ENCODE data around the gene SERP1. TPM values are rescaled to one million over a fixed set of nuclear protein-coding genes. Genes with fewer than 3 reads are reported as not detected.

SERP1 gene
- 178 TPM for polyA plus RNA-seq (2013, experiment 1 of 2; ENCODE audit: insufficient read length)
- polyA plus RNA-seq (2013, experiment 2 of 2; ENCODE audit: insufficient read length): 192 TPM

- peak; percentile 100 for DNase-seq
These were observed at the start of gene SERP1, which contains the start of gene EIF2A for GRCh38 chr3:150546226-150547044. Gene SERP1 (minus strand): TSS chr3:150546496. CDS start chr3:150546135, 361 bp downstream. Gene EIF2A (plus strand): TSS chr3:150546787. CDS start chr3:150546803, 16 bp downstream.

DNA sequence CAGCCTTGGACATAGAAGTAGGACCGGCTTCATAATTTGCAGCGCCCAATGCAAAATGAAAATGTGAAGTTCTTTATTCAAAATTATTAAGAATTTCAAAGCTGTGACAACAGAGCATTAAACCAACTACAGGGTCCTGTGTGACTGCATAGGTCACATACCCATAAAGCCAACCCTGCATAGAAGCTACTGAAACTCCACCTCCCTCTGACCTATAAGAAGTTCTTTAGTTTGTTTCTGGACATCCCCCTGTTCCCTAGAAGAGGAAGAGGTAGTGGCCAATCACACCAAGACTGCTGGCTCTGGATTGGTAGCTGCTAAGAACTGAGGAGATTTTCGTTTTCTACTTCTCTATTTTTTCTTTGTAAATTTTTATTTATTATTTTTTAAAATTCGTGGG is 47.9 kb upstream of the SERP1 start:
- DNase-seq: no peak

- DNase-seq: no peak
These were observed 43.5 kb upstream of the SERP1 start for GRCh38 chr3:150589759-150590158.

DNA sequence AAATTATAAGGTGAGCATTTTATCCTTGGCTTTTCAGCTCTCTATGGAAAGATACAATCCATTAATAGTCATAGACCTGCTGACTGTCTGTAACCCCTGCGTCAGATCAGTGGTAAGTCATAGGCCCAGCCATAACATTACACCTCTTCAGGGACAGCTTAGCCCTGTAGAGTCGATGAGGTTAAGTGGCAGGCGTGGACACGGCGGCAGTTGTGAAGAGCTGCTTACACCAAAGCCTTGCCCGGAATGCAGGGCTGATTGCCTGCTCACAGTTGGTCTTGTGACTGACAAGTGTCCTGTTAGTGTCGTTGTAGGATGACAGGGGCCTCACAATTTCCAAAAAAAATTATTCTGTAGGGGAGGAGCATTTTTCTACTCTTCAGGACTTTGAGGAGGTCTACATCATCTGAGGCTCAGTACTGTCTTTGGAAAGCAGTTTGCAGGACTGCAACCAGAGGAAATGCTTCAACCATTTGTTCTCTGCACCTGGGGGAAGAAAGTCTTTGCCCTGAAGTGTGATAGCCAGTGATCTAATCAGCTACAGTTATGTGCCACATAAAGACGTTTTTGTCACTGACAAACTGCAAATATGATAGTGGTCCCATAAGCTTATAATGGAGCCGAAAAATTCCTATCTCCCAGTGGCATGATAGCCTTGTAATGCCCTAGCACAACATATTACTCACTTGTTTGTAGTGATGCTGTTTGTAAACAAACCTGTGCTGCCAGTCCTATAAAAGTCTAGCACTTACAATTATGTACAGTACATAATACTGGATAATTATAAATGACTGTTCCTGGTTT is 41.9 kb upstream of the SERP1 start:
- DNase-seq: no peak

GRCh38 chr3:150583028-150583427 is 36.7 kb upstream of the SERP1 start:
- DNase-seq: no peak

GRCh38 chr3:150582620-150583019 is 36.3 kb upstream of the SERP1 start:
- DNase-seq: no peak

GRCh38 chr3:150581174-150581573 is 34.9 kb upstream of the SERP1 start:
- no peak for DNase-seq

DNA sequence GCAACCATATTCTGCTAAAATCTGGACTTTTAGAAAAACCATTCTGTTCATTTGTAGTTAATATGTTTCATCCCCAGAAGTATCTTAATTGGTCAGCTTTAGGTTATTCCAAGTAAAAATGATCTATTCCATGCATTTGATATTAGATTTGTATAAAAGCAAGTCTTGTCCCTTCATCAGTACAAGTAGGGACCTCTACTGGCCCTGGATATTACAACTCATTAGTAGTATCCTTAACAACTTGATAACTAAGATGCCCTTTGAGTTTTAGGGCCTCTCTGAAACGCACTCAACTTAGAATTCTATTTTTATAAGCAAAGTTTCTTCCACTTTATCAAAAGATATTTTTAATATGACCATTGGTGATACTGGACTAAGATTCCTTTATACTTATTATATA is 31.6 kb upstream of the SERP1 start:
- DNase-seq: no peak

DNA sequence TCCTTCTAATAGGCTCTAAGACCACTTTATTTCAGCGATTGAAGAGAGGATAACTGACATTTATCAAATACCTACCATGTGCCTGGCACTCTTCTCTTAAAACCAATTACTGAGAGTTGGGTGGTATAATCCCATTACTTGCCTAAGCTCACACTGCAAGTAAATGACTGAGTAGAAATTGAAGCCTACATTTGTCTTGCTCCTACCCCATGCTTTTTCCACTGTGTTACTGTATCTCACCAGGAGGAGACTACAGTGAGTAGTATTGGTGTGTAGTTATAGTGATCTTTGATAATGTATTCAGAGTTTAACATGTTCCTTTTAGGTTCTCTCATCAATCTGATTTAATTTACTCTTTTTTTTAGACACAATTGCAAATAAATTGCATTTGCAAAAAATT is 21.0 kb upstream of the SERP1 start:
- no peak for DNase-seq

DNA sequence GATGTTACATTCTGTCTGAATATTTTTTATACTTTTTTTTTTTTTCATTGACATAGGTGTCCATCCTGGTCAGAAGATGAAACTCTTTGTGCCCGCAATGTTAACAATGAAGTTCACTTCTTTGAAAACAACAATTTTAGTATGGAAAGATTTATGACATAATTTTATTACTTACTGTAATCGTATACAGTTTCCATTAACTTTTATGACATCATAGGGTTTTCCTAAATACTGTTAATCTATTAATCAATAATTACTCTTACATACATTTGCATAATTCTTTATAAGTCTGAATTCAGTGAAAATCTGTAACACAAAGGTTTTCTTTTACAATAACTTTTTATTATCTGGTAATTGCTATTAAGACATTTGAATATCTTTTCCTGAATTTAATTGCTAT is 17.9 kb upstream of the SERP1 start:
- DNase-seq: no peak

GRCh38 chr3:150557725-150558124 is 11.4 kb upstream of the SERP1 start:
- no peak for DNase-seq

DNA sequence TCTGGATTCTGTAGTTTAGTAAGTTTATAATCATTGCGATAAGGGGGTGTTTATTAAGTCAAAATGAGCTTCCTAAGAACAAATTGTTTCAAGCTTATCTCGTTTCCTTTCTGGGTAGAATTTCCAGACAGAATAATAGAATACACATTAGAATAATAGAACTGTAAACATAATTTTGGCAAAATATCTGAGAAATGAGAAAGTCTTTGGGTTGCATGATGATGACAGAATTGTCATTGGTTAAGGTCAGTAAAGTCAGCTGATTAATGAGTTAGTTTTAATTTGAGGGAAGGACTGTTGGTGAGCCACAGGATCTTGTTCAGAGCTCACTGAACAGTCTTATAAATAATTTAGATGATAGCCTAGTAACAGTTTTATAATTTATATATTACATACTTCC is 10.5 kb upstream of the SERP1 start:
- DNase-seq: no peak

GRCh38 chr3:150555859-150556436 is 9.7 kb upstream of the SERP1 start:
- no peak for DNase-seq

GRCh38 chr3:150547045-150547741 is 897 bp upstream of the SERP1 start:
- no peak for DNase-seq

DNA sequence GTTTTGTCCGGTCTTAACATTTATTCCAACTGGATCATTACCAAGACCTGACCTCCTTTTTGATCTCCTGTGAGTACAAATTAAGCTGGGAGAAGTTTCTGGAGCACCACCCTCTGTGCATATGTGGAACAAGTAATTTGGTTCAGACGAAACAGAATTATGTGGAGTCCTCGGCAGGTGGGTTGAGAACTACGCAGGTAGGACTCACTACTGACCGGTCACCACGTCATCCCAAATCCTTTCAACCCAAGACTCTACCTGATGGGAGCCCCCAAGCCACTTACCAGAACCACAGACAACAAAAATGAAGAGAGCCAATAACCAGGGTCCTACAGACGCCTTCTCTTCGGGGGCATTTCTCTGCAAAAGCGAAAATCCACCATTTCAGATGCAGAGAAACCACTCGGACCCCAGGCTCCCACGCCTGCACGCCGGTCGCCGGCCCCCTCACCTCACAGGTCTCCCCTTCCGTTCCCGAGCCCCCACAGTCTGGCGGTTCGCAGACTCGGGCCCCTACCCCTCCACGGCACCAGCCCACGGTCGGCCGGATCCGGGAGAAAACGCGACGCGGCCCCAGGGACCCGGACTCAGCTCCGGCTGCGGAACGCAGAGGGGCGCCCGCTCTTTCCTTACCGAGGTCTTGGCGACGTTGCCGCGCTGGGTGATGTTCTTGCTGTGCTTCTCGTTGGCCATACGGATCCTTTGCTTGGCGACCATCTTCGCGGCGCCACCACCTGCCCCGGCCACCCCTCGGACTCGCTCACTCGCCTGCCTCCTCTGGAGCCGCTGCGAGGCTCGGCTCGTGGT is 674 bp downstream of the SERP1 start:
- peak; percentile 12 for DNase-seq

GRCh38 chr3:150544726-150545125 is 1.6 kb downstream of the SERP1 start:
- DNase-seq: no peak

DNA sequence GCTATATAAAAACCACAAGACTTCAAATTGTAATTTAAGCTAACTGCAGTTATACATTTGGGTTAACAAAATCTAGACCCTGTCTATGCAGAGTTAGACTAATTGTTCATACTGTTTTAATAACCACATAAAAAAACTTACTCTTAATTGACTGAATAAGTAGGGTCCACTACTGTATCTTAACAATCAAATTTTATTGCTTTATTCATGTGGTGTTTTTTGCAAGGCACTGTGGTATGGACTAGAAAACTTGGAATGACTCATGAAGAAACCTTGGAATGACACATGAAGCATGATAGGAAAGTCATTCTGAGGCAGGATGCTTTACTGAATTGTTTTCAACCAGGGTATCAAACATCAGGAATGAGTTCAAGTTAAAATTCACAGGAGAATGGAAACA is 2.3 kb downstream of the SERP1 start:
- peak; percentile 61 for DNase-seq

- no peak for DNase-seq
These were observed 2.8 kb downstream of the SERP1 start for GRCh38 chr3:150543531-150543930.

GRCh38 chr3:150543128-150543527 is 3.2 kb downstream of the SERP1 start:
- no peak for DNase-seq

DNA sequence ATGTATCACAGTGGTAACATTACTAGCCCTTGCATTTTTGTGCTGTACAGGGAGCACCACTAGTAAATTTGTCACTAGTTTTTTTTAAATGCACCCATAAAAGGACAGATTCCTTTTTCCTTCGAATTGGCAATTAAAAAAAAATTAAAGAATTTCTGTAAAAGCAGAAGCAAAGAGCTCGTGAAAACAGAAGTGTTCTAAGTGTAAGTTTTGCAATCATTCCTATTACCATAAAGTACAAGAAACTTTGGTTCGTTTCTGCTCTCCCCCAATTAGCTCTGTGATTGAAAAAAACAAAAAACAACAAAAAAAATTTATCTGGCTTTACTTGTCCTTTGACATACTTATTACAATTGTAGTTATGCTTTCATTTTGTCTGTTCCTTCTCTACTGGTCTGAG is 5.3 kb downstream of the SERP1 start:
- DNase-seq: no peak

GRCh38 chr3:150540297-150540696 is 6.0 kb downstream of the SERP1 start:
- no peak for DNase-seq
